DMS114 treated with DMSO at 0.1 percent for 48 hours (cell line): ENCODE measurements around the gene CNTNAP5.
"Not testable (repeated sequence)": the region's sequence is repeated elsewhere in the genome, so short reads cannot be mapped to it uniquely, and the experiment has no call there.

Experiments
- DNase-seq: peaks from one replicate; lab custom pipeline; 2025; ENCODE audit not compliant: unreplicated experiment; lab: John Stamatoyannopoulos, UW

CNTNAP5 gene

GRCh38 chr2:124407836-124408534, 382.9 kb downstream of the CNTNAP5 start:
- DNase-seq = not testable (repeated sequence)

GRCh38 chr2:124424074-124424473, 399.0 kb downstream of the CNTNAP5 start:
- DNase-seq = no peak

- no peak for DNase-seq
These were observed 401.0 kb downstream of the CNTNAP5 start for GRCh38 chr2:124426122-124426521.

- no peak for DNase-seq
These were observed 401.5 kb downstream of the CNTNAP5 start for GRCh38 chr2:124426625-124427024.

GRCh38 chr2:124437811-124438210, 412.7 kb downstream of the CNTNAP5 start:
- no peak for DNase-seq

GRCh38 chr2:124450481-124450880, 425.4 kb downstream of the CNTNAP5 start:
- no peak for DNase-seq

GRCh38 chr2:124476291-124476690, 451.2 kb downstream of the CNTNAP5 start:
- no peak for DNase-seq

DNA sequence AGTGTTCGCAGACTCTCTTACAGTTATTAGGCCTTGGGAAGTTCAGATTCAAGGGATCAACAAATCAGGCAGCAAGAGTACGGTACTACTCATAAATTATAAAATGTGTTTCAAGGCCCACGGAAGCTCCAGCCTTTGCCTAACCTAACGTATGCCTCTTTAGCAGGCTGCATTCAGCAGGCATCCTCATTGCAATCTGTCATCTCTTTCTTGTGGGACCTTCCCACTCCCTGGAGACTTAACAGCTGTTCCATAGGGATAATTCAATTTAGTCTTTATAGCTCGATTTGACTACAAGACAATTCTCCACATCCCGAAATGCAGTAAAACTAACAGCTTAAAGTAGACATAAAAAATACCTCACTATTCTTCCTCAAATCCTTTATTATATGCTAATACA, 453.7 kb downstream of the CNTNAP5 start:
- DNase-seq = no peak

DNA sequence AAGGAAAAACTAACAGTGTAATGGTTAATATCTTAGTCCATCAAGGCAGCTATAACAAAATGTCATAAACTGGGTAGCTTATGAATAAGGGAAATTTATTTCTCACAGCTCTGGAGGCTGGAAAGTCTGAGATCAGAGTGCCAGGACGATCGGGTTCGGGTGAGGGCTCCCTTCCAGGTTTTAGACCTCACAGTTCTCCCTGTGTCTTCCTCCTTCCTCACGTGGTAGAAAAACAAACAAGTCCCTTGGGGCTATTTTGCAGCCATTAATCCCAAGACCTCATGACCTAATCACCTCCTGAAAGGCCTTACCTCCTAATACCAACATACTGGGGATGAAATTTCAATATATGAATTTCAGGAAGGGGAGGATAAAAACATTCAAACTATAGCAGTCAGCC, 455.9 kb downstream of the CNTNAP5 start:
- no peak for DNase-seq

- no peak for DNase-seq
These were observed 457.0 kb downstream of the CNTNAP5 start for GRCh38 chr2:124482044-124482443.

DNA sequence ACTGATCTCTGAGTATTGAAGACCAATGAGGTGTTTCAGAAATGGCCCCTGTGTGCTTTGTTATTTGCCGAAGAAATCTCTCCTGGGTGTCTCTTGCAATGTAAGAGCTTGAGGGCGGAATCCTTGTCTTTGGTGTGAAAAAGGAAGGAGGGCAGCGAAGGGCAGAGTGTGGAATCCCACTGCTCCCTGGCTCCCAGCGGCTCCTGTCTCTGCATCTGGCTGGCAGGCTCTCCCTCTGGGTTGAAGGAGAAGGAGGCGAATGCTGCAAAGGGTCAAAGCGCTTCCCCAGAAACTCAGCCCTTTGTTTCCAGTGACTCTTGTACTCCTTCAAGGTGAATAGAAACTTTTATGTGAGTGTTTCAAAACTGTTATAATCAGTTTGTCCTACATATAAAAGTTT, 457.5 kb downstream of the CNTNAP5 start:
- no peak for DNase-seq

- no peak for DNase-seq
These were observed 460.6 kb downstream of the CNTNAP5 start for GRCh38 chr2:124485659-124486058.

DNA sequence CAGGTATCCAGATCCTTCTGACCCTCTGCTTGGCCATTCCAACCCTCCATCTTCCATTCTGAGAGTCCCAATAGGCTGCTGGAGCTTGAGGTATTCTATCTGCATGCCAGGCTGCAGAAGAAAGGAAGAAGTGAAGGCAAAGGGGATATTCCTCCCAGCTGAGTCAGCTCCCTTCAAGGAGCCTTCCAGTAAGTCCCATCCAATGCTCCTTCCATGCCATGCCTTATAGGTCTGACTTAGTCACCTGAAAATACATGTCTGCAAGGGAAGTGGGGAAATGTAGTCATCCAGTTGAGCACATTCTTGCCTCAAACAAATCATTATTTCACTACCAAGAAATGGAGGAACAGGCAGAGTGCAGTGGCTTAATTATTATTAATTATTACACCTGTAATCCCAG, 464.6 kb downstream of the CNTNAP5 start:
- no peak for DNase-seq

GRCh38 chr2:124501575-124502152, 476.6 kb downstream of the CNTNAP5 start:
- no peak for DNase-seq

GRCh38 chr2:124514236-124514635, 489.1 kb downstream of the CNTNAP5 start:
- DNase-seq = no peak

DNA sequence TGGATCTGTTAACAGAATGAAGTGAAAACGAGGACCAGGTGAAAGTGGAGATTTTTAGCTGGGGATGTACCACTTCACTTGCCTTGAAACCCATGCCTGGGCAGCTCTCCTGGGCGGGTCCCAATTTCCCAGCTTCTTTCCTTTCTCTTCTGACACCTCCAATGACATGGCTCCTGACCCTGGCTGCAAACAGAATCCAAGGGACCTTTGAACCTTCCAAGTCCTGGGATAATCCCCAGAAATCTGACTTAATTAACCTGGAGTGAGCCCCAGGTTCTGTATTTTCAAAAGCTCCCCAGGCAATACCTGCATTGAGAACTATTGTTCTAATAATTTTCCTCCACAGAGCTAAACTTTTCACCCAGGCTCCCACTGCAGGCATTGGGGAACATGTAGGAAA, 495.9 kb downstream of the CNTNAP5 start:
- DNase-seq = no peak

- DNase-seq = no peak
These were observed 498.0 kb downstream of the CNTNAP5 start for GRCh38 chr2:124523096-124523495.

GRCh38 chr2:124524155-124524915, 499.2 kb downstream of the CNTNAP5 start:
- DNase-seq = no peak

- no peak for DNase-seq
These were observed 501.1 kb downstream of the CNTNAP5 start for GRCh38 chr2:124526221-124526620.

- DNase-seq = no peak
These were observed 505.1 kb downstream of the CNTNAP5 start for GRCh38 chr2:124530203-124530602.

DNA sequence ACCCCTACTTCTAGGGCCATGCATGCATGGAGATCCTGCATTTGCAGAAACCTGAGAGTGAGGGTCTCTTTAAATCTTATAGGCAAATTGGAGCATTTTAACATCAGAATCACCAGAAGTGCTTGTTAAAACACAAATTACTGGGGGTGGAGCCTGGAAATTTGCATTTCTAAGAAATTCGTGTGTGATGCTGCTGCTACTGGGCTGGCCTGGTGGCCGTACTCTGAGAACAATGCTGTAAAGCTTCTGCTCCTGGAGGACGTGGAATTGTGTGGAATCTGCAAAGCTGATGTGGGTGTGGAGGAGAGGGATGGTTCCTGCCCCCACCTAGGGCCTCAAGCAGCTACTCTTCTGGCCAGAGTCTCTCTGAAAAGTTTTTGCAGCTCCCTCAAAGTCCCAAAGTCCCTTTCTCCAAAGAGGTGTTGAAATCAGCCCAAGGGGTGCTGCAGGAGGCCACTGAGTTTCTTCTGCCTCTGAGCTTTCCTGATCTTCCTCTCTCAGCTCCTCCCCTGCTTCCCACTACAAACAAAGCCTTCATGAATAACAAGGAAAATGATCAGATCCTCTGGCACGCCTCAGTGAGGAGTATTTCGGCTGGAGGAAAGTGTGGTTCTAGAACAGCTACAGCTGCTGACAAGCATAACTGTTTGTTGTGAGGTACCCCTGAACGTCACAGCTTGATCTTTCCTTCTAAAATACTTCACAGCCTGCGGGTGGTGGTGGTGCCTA, 508.3 kb downstream of the CNTNAP5 start:
- DNase-seq = no peak

DNA sequence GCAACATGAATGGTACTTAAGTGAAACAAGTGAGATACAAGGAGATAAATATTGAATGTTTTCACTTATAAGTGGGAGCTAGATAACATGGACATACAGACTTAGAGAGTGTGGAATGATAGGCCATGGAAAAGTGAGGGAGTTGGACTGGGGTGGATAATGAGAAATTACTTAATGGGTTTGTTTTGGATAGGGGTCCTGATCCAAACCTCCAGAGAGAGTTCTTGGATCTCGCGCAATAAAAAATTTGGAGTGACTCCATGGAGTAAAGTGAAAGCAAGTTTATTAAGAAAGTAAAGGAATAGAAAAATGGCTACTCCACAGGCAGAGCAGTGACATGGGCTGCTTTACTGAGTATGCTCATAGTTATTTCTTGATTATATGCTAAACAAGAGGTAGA, 508.9 kb downstream of the CNTNAP5 start:
- no peak for DNase-seq
